Choroid plexus epithelial cell (primary cell): ENCODE results near the gene ZNF205.
"Not testable (repeated sequence)": the region's sequence is repeated elsewhere in the genome, so short reads cannot be mapped to it uniquely, and the experiment has no call there.

ENCODE experiments used
- DNase-seq: peaks from one replicate; pipeline ENCODE4 v3.0.0-alpha.2; 2010; ENCODE audit warnings: low read depth
- H3K4me3 ChIP-seq: 2 replicates; pipeline ENCODE4 v1.5.1; 2011; ENCODE audit warnings: low read depth, mild to moderate bottlenecking, control low read depth, low read length, moderate library complexity
- TF ChIP-seq, protein P1 (sequence below): conservative IDR thresholded peaks from 2 replicates; pipeline ENCODE4 v1.5.1; 2011; ENCODE audit warnings: low read depth, mild to moderate bottlenecking, control low read depth, inconsistent platforms, low read length, moderate library complexity

ZNF205 gene

GRCh38 chr16:3070608-3071111 is 41.7 kb upstream of the ZNF205 start:
- H3K4me3 ChIP-seq = no peak overlapping the region
- TF ChIP-seq, protein P1, sequence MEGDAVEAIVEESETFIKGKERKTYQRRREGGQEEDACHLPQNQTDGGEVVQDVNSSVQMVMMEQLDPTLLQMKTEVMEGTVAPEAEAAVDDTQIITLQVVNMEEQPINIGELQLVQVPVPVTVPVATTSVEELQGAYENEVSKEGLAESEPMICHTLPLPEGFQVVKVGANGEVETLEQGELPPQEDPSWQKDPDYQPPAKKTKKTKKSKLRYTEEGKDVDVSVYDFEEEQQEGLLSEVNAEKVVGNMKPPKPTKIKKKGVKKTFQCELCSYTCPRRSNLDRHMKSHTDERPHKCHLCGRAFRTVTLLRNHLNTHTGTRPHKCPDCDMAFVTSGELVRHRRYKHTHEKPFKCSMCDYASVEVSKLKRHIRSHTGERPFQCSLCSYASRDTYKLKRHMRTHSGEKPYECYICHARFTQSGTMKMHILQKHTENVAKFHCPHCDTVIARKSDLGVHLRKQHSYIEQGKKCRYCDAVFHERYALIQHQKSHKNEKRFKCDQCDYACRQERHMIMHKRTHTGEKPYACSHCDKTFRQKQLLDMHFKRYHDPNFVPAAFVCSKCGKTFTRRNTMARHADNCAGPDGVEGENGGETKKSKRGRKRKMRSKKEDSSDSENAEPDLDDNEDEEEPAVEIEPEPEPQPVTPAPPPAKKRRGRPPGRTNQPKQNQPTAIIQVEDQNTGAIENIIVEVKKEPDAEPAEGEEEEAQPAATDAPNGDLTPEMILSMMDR = no peak
- DNase-seq = no peak

- TF ChIP-seq, protein P1 = no peak
- no peak for DNase-seq
- no peak overlapping the region for H3K4me3 ChIP-seq
Measured at GRCh38 chr16:3071655-3072054, 40.7 kb upstream of the ZNF205 start.

GRCh38 chr16:3072148-3072547 is 40.2 kb upstream of the ZNF205 start:
- not testable (repeated sequence) for H3K4me3 ChIP-seq, DNase-seq

DNA sequence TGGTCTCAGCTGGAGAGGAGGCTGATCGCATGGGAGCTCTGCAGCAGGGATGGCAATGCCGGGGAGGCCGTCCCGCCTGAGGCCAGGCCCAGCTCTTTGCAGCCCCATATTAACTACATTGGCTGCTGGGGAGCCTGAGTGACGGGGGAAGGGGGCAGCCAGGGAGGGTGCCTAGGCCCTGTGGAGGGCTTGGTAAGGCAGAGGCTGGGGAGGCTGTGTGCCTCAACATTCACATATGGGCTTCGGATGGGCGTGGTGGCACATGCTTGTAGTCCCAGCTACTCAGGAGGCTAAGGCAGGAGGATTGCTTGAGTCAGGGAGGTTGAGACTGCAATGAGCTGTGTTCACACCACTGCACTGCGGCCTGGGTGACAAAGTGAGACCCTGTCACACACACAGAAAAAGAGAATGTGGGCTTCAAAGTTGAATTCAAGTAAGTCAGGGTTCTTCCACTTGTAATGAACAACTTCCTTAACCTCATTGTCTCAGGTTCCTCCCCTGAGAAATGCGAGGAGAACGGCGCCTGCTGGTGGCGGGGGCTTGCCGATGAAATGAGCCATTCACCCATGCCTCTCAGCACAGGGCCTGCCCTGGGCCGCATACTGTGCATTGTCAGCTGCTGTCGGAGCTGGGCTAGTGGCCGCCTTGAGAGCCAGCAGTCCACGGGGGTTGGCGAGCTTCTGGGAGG is 39.7 kb upstream of the ZNF205 start:
- not testable (repeated sequence) for H3K4me3 ChIP-seq, DNase-seq

DNA sequence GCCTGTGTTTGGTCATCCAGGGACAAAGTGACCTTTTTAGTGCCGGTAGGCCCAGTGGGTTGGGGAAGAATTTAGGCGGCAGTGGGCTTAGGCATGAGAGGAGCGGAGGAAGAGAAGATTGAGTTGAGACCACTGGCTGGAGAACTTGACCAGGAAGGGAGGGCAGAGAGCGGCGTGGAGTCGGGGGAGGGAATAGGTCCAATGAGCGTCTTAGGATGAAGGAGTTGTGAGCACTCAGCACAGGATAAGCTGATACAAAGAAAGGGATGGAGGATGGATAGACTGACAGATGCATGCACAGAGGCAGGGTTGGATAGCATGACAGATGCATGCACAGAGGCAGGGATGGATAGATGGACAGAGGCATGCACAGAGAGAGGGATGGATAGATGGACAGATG is 38.9 kb upstream of the ZNF205 start:
- TF ChIP-seq, protein P1 = no peak
- no peak overlapping the region for H3K4me3 ChIP-seq
- no peak for DNase-seq

GRCh38 chr16:3074860-3075522 is 37.4 kb upstream of the ZNF205 start:
- DNase-seq = no peak
- TF ChIP-seq, protein P1 = no peak
- no peak overlapping the region for H3K4me3 ChIP-seq

DNA sequence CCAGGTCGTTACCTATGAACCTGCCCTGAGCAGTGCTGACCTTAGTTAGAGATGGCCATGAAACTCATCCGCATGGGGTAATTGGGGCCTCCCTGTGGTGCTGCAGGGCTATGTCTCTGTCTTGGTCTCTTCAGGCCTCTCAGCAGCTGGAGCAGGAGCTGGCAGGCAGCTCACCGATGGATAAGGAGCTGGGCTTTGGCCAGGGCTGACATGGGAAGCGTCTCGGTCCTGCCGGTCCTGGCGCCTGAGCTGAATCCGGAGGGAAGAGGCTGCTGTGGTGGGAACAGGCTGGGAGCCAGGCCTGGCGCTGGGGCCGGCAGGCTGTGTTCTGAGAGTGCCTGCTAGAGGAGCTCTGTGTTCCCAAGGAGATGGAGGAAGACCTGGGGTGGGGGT is 36.9 kb upstream of the ZNF205 start:
- H3K4me3 ChIP-seq = no peak overlapping the region
- TF ChIP-seq, protein P1 = no peak
- DNase-seq = no peak

DNA sequence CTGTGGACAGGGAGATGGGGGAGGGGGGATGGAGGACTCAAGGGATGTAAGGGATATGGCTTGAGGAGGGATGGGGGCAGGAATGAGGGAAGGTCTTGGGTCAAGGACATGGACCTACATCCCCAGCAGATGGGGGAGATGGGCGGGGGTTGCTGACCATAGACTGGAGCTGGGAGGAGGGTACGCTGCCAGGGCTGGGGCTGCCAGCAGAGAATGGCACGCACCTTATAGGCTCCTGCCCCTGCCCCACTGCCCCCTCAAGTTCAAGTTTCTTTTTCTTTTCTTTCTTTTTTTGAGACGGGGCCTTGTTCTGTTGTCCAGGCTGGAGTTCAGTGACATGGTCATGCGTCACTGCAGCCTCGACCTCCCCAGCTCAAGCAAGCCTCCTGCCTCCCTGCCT is 36.4 kb upstream of the ZNF205 start:
- not testable (repeated sequence) for H3K4me3 ChIP-seq, DNase-seq
